ENCODE data around the gene CHST12. TPM values are rescaled to one million over a fixed set of nuclear protein-coding genes. Genes with fewer than 3 reads are reported as not detected.

CHST12 gene
- total RNA-seq, 1 experiment from 2014 or later, result 0.82 TPM

GRCh38 chr7:2403718-2404648 is 572 bp downstream of the CHST12 start:
- Histone ChIP-seq H3K79me2 (ENCODE audit: low read length) (no peaks in the 10 kb centered on the region), H3K27ac (ENCODE audit: low read length) (no peak overlapping the region), H3K27me3 (ENCODE audit: low read length) (no peaks in the 10 kb centered on the region), H3K4me2 (ENCODE audit: low read depth, low read length, poor library complexity, severe bottlenecking) (peak overlapping the region; percentile 68), H3K4me1 (ENCODE audit: low read length) (peaks cover 27% of the 10 kb centered on the region), H3K36me3 (ENCODE audit: insufficient read depth, low read length) (no peaks in the 10 kb centered on the region), H3K9me3 (ENCODE audit: low read length) (no peaks in the 10 kb centered on the region), H3K9me2 (replicated peaks; ENCODE audit: insufficient read depth, low read length) (no peaks in the 10 kb centered on the region), H3K4me3 (ENCODE audit: low read length) (peak overlapping the region; percentile 71), H4K20me1 (ENCODE audit: insufficient read depth, low read depth, low read length) (no peaks in the 10 kb centered on the region; the same call in 1 of the 2 replicates), H2AFZ (ENCODE audit: low read length) (0 out of 2 replicates have a peak overlapping the region, but pooled peaks have one; percentile 28), H3K9ac (ENCODE audit: low read length) (peak overlapping the region; percentile 72)
- no peak for DNase-seq

GRCh38 chr7:2404714-2405119 is 1.3 kb downstream of the CHST12 start:
- no peaks in the 10 kb centered on the region for H3K27me3 ChIP-seq (ENCODE audit: low read length)
- no peaks in the 10 kb centered on the region for H3K9me3 ChIP-seq (ENCODE audit: low read length)
- no peaks in the 10 kb centered on the region for H3K79me2 ChIP-seq (ENCODE audit: low read length)
- DNase-seq, result no peak
- H3K9me2 ChIP-seq (replicated peaks; ENCODE audit: insufficient read depth, low read length), result no peaks in the 10 kb centered on the region
- no peak overlapping the region for H3K4me2 ChIP-seq (ENCODE audit: low read depth, low read length, poor library complexity, severe bottlenecking)
- no peaks in the 10 kb centered on the region for H3K36me3 ChIP-seq (ENCODE audit: insufficient read depth, low read length)
- no peak overlapping the region for H2AFZ ChIP-seq (ENCODE audit: low read length)
- no peak overlapping the region for H3K27ac ChIP-seq (ENCODE audit: low read length)
- H4K20me1 ChIP-seq (ENCODE audit: insufficient read depth, low read depth, low read length), result no peaks in the 10 kb centered on the region; the same call in 1 of the 2 replicates
- H3K4me3 ChIP-seq (ENCODE audit: low read length), result no peak overlapping the region
- H3K4me1 ChIP-seq (ENCODE audit: low read length), result peaks cover 27% of the 10 kb centered on the region
- no peak overlapping the region; the same call in 1 of the 2 replicates for H3K9ac ChIP-seq (ENCODE audit: low read length)

- H4K20me1 ChIP-seq (ENCODE audit: insufficient read depth, low read depth, low read length), result no peaks in the 10 kb centered on the region; the same call in 1 of the 2 replicates
- no peak overlapping the region for H3K9ac ChIP-seq (ENCODE audit: low read length)
Observed at GRCh38 chr7:2405201-2405600, 1.8 kb downstream of the CHST12 start.

GRCh38 chr7:2405601-2406345 is 2.4 kb downstream of the CHST12 start:
- DNase-seq, result no peak
- H3K4me1 ChIP-seq (ENCODE audit: low read length), result peaks cover 27% of the 10 kb centered on the region
- no peaks in the 10 kb centered on the region; the same call in 1 of the 2 replicates for H4K20me1 ChIP-seq (ENCODE audit: insufficient read depth, low read depth, low read length)
- no peak overlapping the region for H3K27ac ChIP-seq (ENCODE audit: low read length)
- H2AFZ ChIP-seq (ENCODE audit: low read length), result no peak overlapping the region
- no peak overlapping the region for H3K9ac ChIP-seq (ENCODE audit: low read length)
- peak overlapping the region; percentile 6 for H3K4me2 ChIP-seq (ENCODE audit: low read depth, low read length, poor library complexity, severe bottlenecking)
- H3K4me3 ChIP-seq (ENCODE audit: low read length), result no peak overlapping the region
- H3K79me2 ChIP-seq (ENCODE audit: low read length), result no peaks in the 10 kb centered on the region
- H3K9me2 ChIP-seq (replicated peaks; ENCODE audit: insufficient read depth, low read length), result no peaks in the 10 kb centered on the region
- no peaks in the 10 kb centered on the region for H3K9me3 ChIP-seq (ENCODE audit: low read length)
- no peaks in the 10 kb centered on the region for H3K27me3 ChIP-seq (ENCODE audit: low read length)
- H3K36me3 ChIP-seq (ENCODE audit: insufficient read depth, low read length), result no peaks in the 10 kb centered on the region

More at GRCh38 chr7:2405201-2405600, 1.8 kb downstream of the CHST12 start:
- Histone ChIP-seq H3K27ac (ENCODE audit: low read length) (no peak overlapping the region), H3K27me3 (ENCODE audit: low read length) (no peaks in the 10 kb centered on the region), H3K4me2 (ENCODE audit: low read depth, low read length, poor library complexity, severe bottlenecking) (no peak overlapping the region), H3K9me3 (ENCODE audit: low read length) (no peaks in the 10 kb centered on the region), H2AFZ (ENCODE audit: low read length) (no peak overlapping the region), H3K4me3 (ENCODE audit: low read length) (no peak overlapping the region), H3K36me3 (ENCODE audit: insufficient read depth, low read length) (no peaks in the 10 kb centered on the region), H3K9me2 (replicated peaks; ENCODE audit: insufficient read depth, low read length) (no peaks in the 10 kb centered on the region), H3K79me2 (ENCODE audit: low read length) (no peaks in the 10 kb centered on the region), H3K4me1 (ENCODE audit: low read length) (peaks cover 27% of the 10 kb centered on the region)
- no peak for DNase-seq

- H3K9me3 ChIP-seq (ENCODE audit: low read length), result no peaks in the 10 kb centered on the region
- no peaks in the 10 kb centered on the region for H3K36me3 ChIP-seq (ENCODE audit: insufficient read depth, low read length)
- no peak overlapping the region for H3K27ac ChIP-seq (ENCODE audit: low read length)
- no peaks in the 10 kb centered on the region for H3K9me2 ChIP-seq (replicated peaks; ENCODE audit: insufficient read depth, low read length)
- no peaks in the 10 kb centered on the region for H3K27me3 ChIP-seq (ENCODE audit: low read length)
- no peak overlapping the region for H2AFZ ChIP-seq (ENCODE audit: low read length)
- H3K4me1 ChIP-seq (ENCODE audit: low read length), result peaks cover 12% of the 10 kb centered on the region
- peaks cover 4% of the 10 kb centered on the region; the same call in 1 of the 2 replicates for H4K20me1 ChIP-seq (ENCODE audit: insufficient read depth, low read depth, low read length)
- no peak overlapping the region for H3K4me3 ChIP-seq (ENCODE audit: low read length)
- no peak overlapping the region for H3K4me2 ChIP-seq (ENCODE audit: low read depth, low read length, poor library complexity, severe bottlenecking)
- DNase-seq, result no peak
- H3K9ac ChIP-seq (ENCODE audit: low read length), result no peak overlapping the region
- no peaks in the 10 kb centered on the region for H3K79me2 ChIP-seq (ENCODE audit: low read length)
Observed at GRCh38 chr7:2409745-2410414, 6.5 kb downstream of the CHST12 start.

GRCh38 chr7:2411049-2411448 is 7.6 kb downstream of the CHST12 start:
- H3K4me1 ChIP-seq (ENCODE audit: low read length), result peaks cover 8% of the 10 kb centered on the region
- H2AFZ ChIP-seq (ENCODE audit: low read length), result no peak overlapping the region
- H3K9me3 ChIP-seq (ENCODE audit: low read length), result no peaks in the 10 kb centered on the region
- no peak overlapping the region for H3K27ac ChIP-seq (ENCODE audit: low read length)
- no peak overlapping the region for H3K9ac ChIP-seq (ENCODE audit: low read length)
- H3K4me3 ChIP-seq (ENCODE audit: low read length), result no peak overlapping the region
- 0 out of 2 replicates have a peak, but pooled peaks cover 4% of the 10 kb centered on the region for H4K20me1 ChIP-seq (ENCODE audit: insufficient read depth, low read depth, low read length)
- H3K27me3 ChIP-seq (ENCODE audit: low read length), result no peaks in the 10 kb centered on the region
- no peak overlapping the region for H3K4me2 ChIP-seq (ENCODE audit: low read depth, low read length, poor library complexity, severe bottlenecking)
- no peaks in the 10 kb centered on the region for H3K79me2 ChIP-seq (ENCODE audit: low read length)
- H3K9me2 ChIP-seq (replicated peaks; ENCODE audit: insufficient read depth, low read length), result no peaks in the 10 kb centered on the region
- DNase-seq, result no peak
- H3K36me3 ChIP-seq (ENCODE audit: insufficient read depth, low read length), result no peaks in the 10 kb centered on the region

GRCh38 chr7:2411815-2412586 is 8.6 kb downstream of the CHST12 start:
- Histone ChIP-seq H3K36me3 (ENCODE audit: insufficient read depth, low read length) (no peaks in the 10 kb centered on the region), H3K4me3 (ENCODE audit: low read length) (no peak overlapping the region), H3K79me2 (ENCODE audit: low read length) (no peaks in the 10 kb centered on the region), H3K4me2 (ENCODE audit: low read depth, low read length, poor library complexity, severe bottlenecking) (no peak overlapping the region), H3K27ac (ENCODE audit: low read length) (no peak overlapping the region), H3K27me3 (ENCODE audit: low read length) (no peaks in the 10 kb centered on the region), H3K9ac (ENCODE audit: low read length) (no peak overlapping the region), H3K9me3 (ENCODE audit: low read length) (no peaks in the 10 kb centered on the region), H3K9me2 (replicated peaks; ENCODE audit: insufficient read depth, low read length) (no peaks in the 10 kb centered on the region), H4K20me1 (ENCODE audit: insufficient read depth, low read depth, low read length) (0 out of 2 replicates have a peak, but pooled peaks cover 4% of the 10 kb centered on the region), H2AFZ (ENCODE audit: low read length) (no peak overlapping the region), H3K4me1 (ENCODE audit: low read length) (peaks cover 1% of the 10 kb centered on the region)
- no peak for DNase-seq

Measured in Karpas-422 (cell line).